OCI-LY3 (cell line): ENCODE results near the gene PATL2.
"Not testable (repeated sequence)": the region's sequence is repeated elsewhere in the genome, so short reads cannot be mapped to it uniquely, and the experiment has no call there.

Experiments used
- EZH2phosphoT487 ChIP-seq: fragments of 200-600 bp; shearing (Covaris generic); IDR thresholded peaks from 2 replicates; pipeline ENCODE4 v1.6.1; 2018; ENCODE audit warnings: antibody characterized with exemption, mixed run types, low read depth
- TF ChIP-seq, protein P1 (sequence below): fragments of 200-600, 300-600 bp; sonication (generic); IDR thresholded peaks from 2 replicates; pipeline ENCODE4 v1.5.1; 2014; ENCODE audit warnings: antibody characterized with exemption, low read length, low read depth

DNA sequence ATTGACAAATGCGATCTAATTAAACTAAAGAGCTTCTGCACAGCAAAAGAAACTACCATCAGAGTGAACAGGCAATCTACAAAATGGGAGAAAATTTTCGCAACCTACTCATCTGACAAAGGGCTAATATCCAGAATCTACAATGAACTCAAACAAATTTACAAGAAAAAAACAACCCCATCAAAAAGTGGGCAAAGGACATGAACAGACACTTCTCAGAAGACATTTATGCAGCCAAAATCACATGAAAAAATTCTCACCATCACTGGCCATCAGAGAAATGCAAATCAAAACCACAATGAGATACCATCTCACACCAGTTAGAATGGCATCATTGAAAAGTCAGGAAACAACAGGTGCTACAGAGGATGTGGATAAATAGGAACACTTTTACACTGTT is 32.3 kb upstream of the PATL2 start:
- TF ChIP-seq, protein P1, sequence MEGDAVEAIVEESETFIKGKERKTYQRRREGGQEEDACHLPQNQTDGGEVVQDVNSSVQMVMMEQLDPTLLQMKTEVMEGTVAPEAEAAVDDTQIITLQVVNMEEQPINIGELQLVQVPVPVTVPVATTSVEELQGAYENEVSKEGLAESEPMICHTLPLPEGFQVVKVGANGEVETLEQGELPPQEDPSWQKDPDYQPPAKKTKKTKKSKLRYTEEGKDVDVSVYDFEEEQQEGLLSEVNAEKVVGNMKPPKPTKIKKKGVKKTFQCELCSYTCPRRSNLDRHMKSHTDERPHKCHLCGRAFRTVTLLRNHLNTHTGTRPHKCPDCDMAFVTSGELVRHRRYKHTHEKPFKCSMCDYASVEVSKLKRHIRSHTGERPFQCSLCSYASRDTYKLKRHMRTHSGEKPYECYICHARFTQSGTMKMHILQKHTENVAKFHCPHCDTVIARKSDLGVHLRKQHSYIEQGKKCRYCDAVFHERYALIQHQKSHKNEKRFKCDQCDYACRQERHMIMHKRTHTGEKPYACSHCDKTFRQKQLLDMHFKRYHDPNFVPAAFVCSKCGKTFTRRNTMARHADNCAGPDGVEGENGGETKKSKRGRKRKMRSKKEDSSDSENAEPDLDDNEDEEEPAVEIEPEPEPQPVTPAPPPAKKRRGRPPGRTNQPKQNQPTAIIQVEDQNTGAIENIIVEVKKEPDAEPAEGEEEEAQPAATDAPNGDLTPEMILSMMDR: not testable (repeated sequence)
- TF ChIP-seq EZH2phosphoT487: not testable (repeated sequence)
